HepG2 (cell line): ENCODE measurements around the gene BLMH. TPM values are rescaled to one million over a fixed set of nuclear protein-coding genes. Genes with fewer than 3 reads are reported as not detected.

Source experiments
- ARNTL ChIP-seq: sonication (generic); formaldehyde crosslinking; IDR thresholded peaks from 2 replicates; pipeline ENCODE4 v1.4.0; 2020; ENCODE audit warnings: mild to moderate bottlenecking, missing genetic modification reagents
- EHMT2 ChIP-seq: fragments of 200-600 bp; sonication (generic); IDR thresholded peaks from 2 replicates; pipeline ENCODE4 v1.7.0; 2017; ENCODE audit warnings: antibody characterized with exemption, low read depth, low read length, borderline replicate concordance
- HIVEP1 ChIP-seq: sonication (generic); formaldehyde crosslinking; IDR thresholded peaks from 2 replicates; pipeline ENCODE4 v1.4.0; 2020; ENCODE audit warnings: mild to moderate bottlenecking, missing genetic modification reagents
- MAFG ChIP-seq: sonication (generic); formaldehyde crosslinking; IDR thresholded peaks from 2 replicates; pipeline ENCODE4 v1.5.1; 2020; ENCODE audit warnings: mild to moderate bottlenecking, missing genetic modification reagents
- NCOA2 ChIP-seq: sonication (generic); formaldehyde crosslinking; IDR thresholded peaks from 2 replicates; pipeline ENCODE4 v1.8.0; 2022; ENCODE audit warnings: inconsistent platforms
- NFE2L2 ChIP-seq: fragments of 150-350 bp; IDR thresholded peaks from 2 replicates; pipeline ENCODE4 v1.6.1; 2014; ENCODE audit warnings: low read length
- NR0B2 ChIP-seq: sonication (generic); formaldehyde crosslinking; IDR thresholded peaks from 2 replicates; pipeline ENCODE4 v1.4.0; 2020; ENCODE audit warnings: mild to moderate bottlenecking, missing genetic modification reagents
- NR3C1 ChIP-seq: sonication (generic); formaldehyde crosslinking; IDR thresholded peaks from 2 replicates; pipeline ENCODE4 v1.4.0; 2020; ENCODE audit warnings: missing genetic modification reagents
- PPARG ChIP-seq: conservative IDR thresholded peaks from 2 replicates; pipeline ENCODE4 v1.6.1; 2016; ENCODE audit warnings: missing biosample characterization, missing genetic modification reagents
- REXO4 ChIP-seq: sonication (generic); formaldehyde crosslinking; IDR thresholded peaks from 2 replicates; pipeline ENCODE4 v1.8.0; 2022; ENCODE audit warnings: missing genetic modification reagents, mild to moderate bottlenecking, borderline replicate concordance
- ZBTB2 ChIP-seq: sonication (generic); formaldehyde crosslinking; IDR thresholded peaks from 2 replicates; pipeline ENCODE4 v1.8.0; 2022; ENCODE audit warnings: low read depth, missing genetic modification reagents
- ZFP36 ChIP-seq: fragments of 150-350 bp; IDR thresholded peaks from 2 replicates; pipeline ENCODE4 v1.6.1; 2018; ENCODE audit warnings: borderline replicate concordance, low read length, low read depth; ENCODE audit not compliant: partially characterized antibody
- ZHX2 ChIP-seq, 2 experiments: sonication (generic) in 1 of 2; formaldehyde crosslinking in 1 of 2; IDR thresholded peaks; 2 replicates each; pipeline versions ENCODE4 v1.6.1 to v1.9.0; 2014 to 2022; ENCODE audit warnings: antibody characterized with exemption in 1 of 2, borderline replicate concordance in 1 of 2, inconsistent platforms in 1 of 2, low read depth in 1 of 2, missing genetic modification reagents in 1 of 2
- ZNF530 ChIP-seq: sonication (generic); formaldehyde crosslinking; IDR thresholded peaks from 2 replicates; pipeline ENCODE4 v1.5.0; 2020; ENCODE audit warnings: low read depth, mild to moderate bottlenecking, missing genetic modification reagents
- ZNF562 ChIP-seq: sonication (generic); formaldehyde crosslinking; IDR thresholded peaks from 2 replicates; pipeline ENCODE4 v1.8.0; 2022; ENCODE audit warnings: missing genetic modification reagents, borderline replicate concordance
- ZNF572 ChIP-seq: sonication (generic); formaldehyde crosslinking; IDR thresholded peaks from 2 replicates; pipeline ENCODE4 v1.5.1; 2020; ENCODE audit warnings: mild to moderate bottlenecking, missing genetic modification reagents
- ZNF614 ChIP-seq: IDR thresholded peaks from 2 replicates; pipeline ENCODE4 v1.6.1; 2018; ENCODE audit warnings: missing biosample characterization, missing genetic modification reagents, inconsistent platforms, borderline replicate concordance
- ZNF616 ChIP-seq: sonication (generic); formaldehyde crosslinking; IDR thresholded peaks from 2 replicates; pipeline ENCODE4 v1.5.0; 2020; ENCODE audit warnings: low read depth, mild to moderate bottlenecking, missing genetic modification reagents
- ZNF773 ChIP-seq: sonication (generic); formaldehyde crosslinking; IDR thresholded peaks from 2 replicates; pipeline ENCODE4 v1.4.0; 2020; ENCODE audit warnings: missing genetic modification reagents, borderline replicate concordance
- ZNF780A ChIP-seq: sonication (generic); formaldehyde crosslinking; IDR thresholded peaks from 2 replicates; pipeline ENCODE4 v1.8.0; 2022; ENCODE audit warnings: mild to moderate bottlenecking, missing genetic modification reagents, moderate library complexity
- ZNF879 ChIP-seq: sonication (generic); formaldehyde crosslinking; IDR thresholded peaks from 2 replicates; pipeline ENCODE4 v1.8.1; 2023; ENCODE audit warnings: missing genetic modification reagents
- polyA plus RNA-seq, 8 experiments: library from polyadenylated mRNA; depleted of rRNA in 3 of 8; stranded (reverse) in 7 of 8; unstranded in 1 of 8; fragments of >200 nt; fragmentation: Illumina TruSeq in 4 of 8; extraction: Trizol in 4 of 8; gene quantifications; 2 replicates each; pipeline versions ENCODE4 v1.2.1 to v1.2.3, GENCODE V29; 2011 to 2016; ENCODE audit warnings: low read depth in 4 of 8, missing spikeins in 1 of 8, mixed read lengths in 1 of 8; ENCODE audit not compliant: insufficient read depth in 1 of 8
- total RNA-seq, 5 experiments: library from RNA; depleted of rRNA; stranded (reverse); fragments of >200 nt; fragmentation: Illumina TruSeq; extraction: Trizol; gene quantifications; 2 replicates each; pipeline ENCODE4 v1.2.3, GENCODE V29; 2016; ENCODE audit warnings: low read depth in 1 of 5
- TF ChIP-seq, protein P1 (sequence below): sonication (generic); formaldehyde crosslinking; conservative IDR thresholded peaks from 2 replicates; pipeline ENCODE4 v1.5.0; 2020; ENCODE audit warnings: missing genetic modification reagents

The BLMH gene
- total and polyA plus RNA-seq, 2 of the 13 experiments (the other 11 are each of a cell fraction or from before 2014, with no cell fraction given) = 12.1 to 41.0 TPM

DNA sequence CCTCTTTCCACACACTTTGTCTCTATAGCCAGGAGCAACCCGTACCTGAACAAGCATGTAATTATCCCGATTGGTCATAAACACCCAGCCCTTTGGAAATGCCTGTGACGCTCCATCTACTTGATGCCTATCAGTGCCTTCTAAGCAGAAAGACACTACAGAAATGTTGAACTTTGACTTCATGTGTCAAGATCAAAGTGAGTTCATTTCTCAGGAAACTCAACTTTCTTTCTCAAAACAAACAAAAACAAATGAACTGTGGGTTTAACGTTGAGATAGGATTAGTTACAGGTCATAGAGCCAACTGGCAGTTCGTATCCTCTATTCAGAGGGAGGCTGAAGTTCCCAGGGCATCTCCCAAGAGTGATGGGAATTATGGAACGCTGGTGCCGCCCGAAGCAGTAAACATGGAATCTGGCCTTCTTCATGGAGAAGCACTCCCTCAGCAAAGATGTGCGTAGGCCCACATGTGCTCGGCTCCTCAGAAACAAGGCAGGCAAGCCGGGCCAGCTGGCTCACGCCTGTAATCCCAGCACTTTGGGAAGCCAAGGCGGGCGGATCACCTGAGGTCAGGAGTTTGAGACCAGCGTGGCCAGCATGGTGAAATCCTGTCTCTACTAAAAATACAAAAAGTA lies 65.7 kb downstream of the BLMH start (continued):
- TF ChIP-seq ZHX2 (IDR thresholded peaks at IDR 0.05; ENCODE audit: low read depth) (no peak), ZHX2 (CRISPR knock-in tag; IDR thresholded peaks at IDR 0.05; ENCODE audit: borderline replicate concordance) (no peak), EHMT2 (no peak), NFE2L2 (no peak), NCOA2 (CRISPR knock-in tag) (peak; percentile 82), MAFG (CRISPR knock-in tag) (no peak), ZFP36 (no peak), ZNF773 (CRISPR knock-in tag) (no peak), NR0B2 (CRISPR knock-in tag) (no peak), HIVEP1 (CRISPR knock-in tag) (no peak), NR3C1 (CRISPR knock-in tag) (no peak), ARNTL (CRISPR knock-in tag) (no peak), ZNF780A (CRISPR knock-in tag) (no peak), ZNF879 (CRISPR knock-in tag) (no peak), ZNF530 (CRISPR knock-in tag) (no peak), ZNF614 (CRISPR knock-in tag) (no peak), ZNF562 (no peak), PPARG (CRISPR knock-in tag) (peak; percentile 79), ZBTB2 (no peak), ZNF616 (no peak), ZNF572 (CRISPR knock-in tag) (no peak), REXO4 (CRISPR knock-in tag) (no peak)
- TF ChIP-seq, protein P1, sequence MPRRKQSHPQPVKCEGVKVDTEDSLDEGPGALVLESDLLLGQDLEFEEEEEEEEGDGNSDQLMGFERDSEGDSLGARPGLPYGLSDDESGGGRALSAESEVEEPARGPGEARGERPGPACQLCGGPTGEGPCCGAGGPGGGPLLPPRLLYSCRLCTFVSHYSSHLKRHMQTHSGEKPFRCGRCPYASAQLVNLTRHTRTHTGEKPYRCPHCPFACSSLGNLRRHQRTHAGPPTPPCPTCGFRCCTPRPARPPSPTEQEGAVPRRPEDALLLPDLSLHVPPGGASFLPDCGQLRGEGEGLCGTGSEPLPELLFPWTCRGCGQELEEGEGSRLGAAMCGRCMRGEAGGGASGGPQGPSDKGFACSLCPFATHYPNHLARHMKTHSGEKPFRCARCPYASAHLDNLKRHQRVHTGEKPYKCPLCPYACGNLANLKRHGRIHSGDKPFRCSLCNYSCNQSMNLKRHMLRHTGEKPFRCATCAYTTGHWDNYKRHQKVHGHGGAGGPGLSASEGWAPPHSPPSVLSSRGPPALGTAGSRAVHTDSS (CRISPR knock-in tag) = no peak
